ENCODE measurements around the gene RAD18. TPM values are rescaled to one million over a fixed set of nuclear protein-coding genes. Genes with fewer than 3 reads are reported as not detected.

Gene RAD18
- total RNA-seq, 4 donors from 2014 or later, result 4.7 to 15.6 (median 8.5) TPM

GRCh38 chr3:8845641-8846040 is 117.6 kb downstream of the RAD18 start:
- no peak for TF ChIP-seq POLR2AphosphoS5 (IDR thresholded peaks at IDR 0.05)
- TF ChIP-seq EP300 (IDR thresholded peaks at IDR 0.05), result no peak
- TF ChIP-seq, protein P1, sequence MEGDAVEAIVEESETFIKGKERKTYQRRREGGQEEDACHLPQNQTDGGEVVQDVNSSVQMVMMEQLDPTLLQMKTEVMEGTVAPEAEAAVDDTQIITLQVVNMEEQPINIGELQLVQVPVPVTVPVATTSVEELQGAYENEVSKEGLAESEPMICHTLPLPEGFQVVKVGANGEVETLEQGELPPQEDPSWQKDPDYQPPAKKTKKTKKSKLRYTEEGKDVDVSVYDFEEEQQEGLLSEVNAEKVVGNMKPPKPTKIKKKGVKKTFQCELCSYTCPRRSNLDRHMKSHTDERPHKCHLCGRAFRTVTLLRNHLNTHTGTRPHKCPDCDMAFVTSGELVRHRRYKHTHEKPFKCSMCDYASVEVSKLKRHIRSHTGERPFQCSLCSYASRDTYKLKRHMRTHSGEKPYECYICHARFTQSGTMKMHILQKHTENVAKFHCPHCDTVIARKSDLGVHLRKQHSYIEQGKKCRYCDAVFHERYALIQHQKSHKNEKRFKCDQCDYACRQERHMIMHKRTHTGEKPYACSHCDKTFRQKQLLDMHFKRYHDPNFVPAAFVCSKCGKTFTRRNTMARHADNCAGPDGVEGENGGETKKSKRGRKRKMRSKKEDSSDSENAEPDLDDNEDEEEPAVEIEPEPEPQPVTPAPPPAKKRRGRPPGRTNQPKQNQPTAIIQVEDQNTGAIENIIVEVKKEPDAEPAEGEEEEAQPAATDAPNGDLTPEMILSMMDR (IDR thresholded peaks at IDR 0.05), result no peak
- no peak for TF ChIP-seq POLR2A (IDR thresholded peaks at IDR 0.05)
- DNase-seq (ENCODE audit: low spot score in 2 of 2), result no peak
- Histone ChIP-seq H3K27ac (no peak overlapping the region), H3K9me3 (no peaks in the 10 kb centered on the region), H3K27me3 (no peaks in the 10 kb centered on the region), H3K4me1 (no peaks in the 10 kb centered on the region), H3K36me3 (no peaks in the 10 kb centered on the region), H3K4me3 (no peak overlapping the region)
- WGBS, result 95% methylated on average over 1 of the region's 1 CpG

- no peaks in the 10 kb centered on the region for H3K9me3 ChIP-seq
- TF ChIP-seq, protein P1 (IDR thresholded peaks at IDR 0.05), result no peak
- TF ChIP-seq POLR2A (IDR thresholded peaks at IDR 0.05) (no peak), POLR2AphosphoS5 (IDR thresholded peaks at IDR 0.05) (no peak)
- H3K36me3 ChIP-seq, result no peaks in the 10 kb centered on the region
- H3K27ac ChIP-seq, result no peak overlapping the region
- H3K27me3 ChIP-seq, result no peaks in the 10 kb centered on the region
- DNase-seq (ENCODE audit: low spot score in 2 of 2), result no peak
- no peak overlapping the region for H3K4me3 ChIP-seq
- WGBS, result 89% methylated on average over 7 of the region's 7 CpGs
- no peaks in the 10 kb centered on the region for H3K4me1 ChIP-seq
Measured at GRCh38 chr3:8843347-8843746, 119.9 kb downstream of the RAD18 start.

DNA sequence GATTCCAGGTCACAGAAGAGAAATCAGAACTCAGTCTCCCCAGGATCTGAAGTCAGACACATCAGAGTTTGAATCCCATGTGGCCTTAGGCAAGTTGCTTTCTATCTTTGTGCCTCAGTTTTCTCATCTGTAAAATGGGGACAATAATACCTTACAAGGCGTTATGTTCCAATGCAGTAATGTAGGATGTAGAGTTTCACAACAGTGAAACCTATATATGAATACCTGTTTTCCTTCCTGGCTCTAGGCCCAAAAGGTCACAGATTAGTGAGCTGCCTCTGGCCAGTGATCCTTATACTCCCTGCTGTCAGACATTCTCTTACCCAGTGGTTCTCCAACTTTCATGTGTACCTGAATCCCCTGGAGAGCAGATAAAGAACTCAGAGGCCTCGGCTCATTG is 121.0 kb downstream of the RAD18 start:
- no peak for TF ChIP-seq POLR2A (IDR thresholded peaks at IDR 0.05)
- TF ChIP-seq POLR2AphosphoS5 (IDR thresholded peaks at IDR 0.05), result no peak
- TF ChIP-seq, protein P1 (IDR thresholded peaks at IDR 0.05), result no peak
- TF ChIP-seq EP300 (IDR thresholded peaks at IDR 0.05), result no peak

DNA sequence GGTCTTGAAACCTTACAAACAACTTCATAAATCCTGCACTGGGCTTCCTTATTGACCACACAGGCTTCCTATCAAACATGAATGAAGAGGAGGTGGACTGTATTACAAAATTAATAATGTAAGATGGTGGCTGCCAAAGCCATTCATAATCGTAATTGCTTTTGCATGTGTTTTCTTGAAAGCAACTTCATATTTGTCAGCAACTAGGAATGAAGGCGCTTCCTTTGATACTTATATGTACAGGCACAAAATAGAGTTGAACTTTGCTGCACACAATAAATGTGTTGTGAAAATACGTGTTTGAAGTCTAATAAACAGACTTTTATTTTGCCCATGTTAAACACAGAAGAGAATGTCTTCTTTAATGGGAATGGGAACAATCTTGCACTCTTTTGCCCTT is 121.8 kb downstream of the RAD18 start:
- Histone ChIP-seq H3K27me3 (no peaks in the 10 kb centered on the region), H3K36me3 (no peaks in the 10 kb centered on the region), H3K9me3 (no peaks in the 10 kb centered on the region), H3K27ac (no peak overlapping the region), H3K4me3 (no peak overlapping the region), H3K4me1 (no peaks in the 10 kb centered on the region)
- DNase-seq (ENCODE audit: low spot score in 2 of 2), result no peak
- no peak for TF ChIP-seq POLR2A (IDR thresholded peaks at IDR 0.05)
- no peak for TF ChIP-seq EP300 (IDR thresholded peaks at IDR 0.05)
- TF ChIP-seq, protein P1 (IDR thresholded peaks at IDR 0.05), result no peak
- 58% methylated on average over 3 of the region's 3 CpGs for WGBS

More for the DNA sequence above, 121.0 kb downstream of the RAD18 start:
- Histone ChIP-seq H3K4me3 (no peak overlapping the region), H3K9me3 (no peaks in the 10 kb centered on the region), H3K27me3 (no peaks in the 10 kb centered on the region), H3K4me1 (no peaks in the 10 kb centered on the region), H3K27ac (no peak overlapping the region), H3K36me3 (no peaks in the 10 kb centered on the region)
- 70% methylated on average over 2 of the region's 2 CpGs for WGBS
- no peak for DNase-seq (ENCODE audit: low spot score in 2 of 2)

DNA sequence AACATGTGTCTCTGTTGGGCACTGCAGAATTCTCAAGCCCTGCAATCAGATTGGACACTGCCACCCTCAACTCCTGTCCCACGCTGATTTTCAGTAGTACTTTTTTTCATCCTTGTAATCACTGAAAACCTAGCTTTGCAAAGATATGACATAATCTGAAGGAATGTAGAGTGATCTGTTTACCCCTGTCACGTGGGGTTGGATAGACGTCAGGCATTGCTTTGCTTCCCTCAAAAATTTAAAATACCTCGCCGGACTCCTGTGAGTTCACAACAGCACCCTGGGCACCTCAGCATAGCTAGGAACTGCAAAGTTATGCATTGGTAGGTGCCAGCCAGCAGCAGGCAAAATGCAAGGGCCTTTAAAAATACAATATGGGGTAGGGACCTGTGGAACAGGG is 122.7 kb downstream of the RAD18 start:
- Histone ChIP-seq H3K27me3 (no peaks in the 10 kb centered on the region), H3K9me3 (no peaks in the 10 kb centered on the region), H3K27ac (no peak overlapping the region), H3K4me3 (no peak overlapping the region), H3K4me1 (no peaks in the 10 kb centered on the region), H3K36me3 (no peaks in the 10 kb centered on the region)
- no peak for DNase-seq (ENCODE audit: low spot score in 2 of 2)
- TF ChIP-seq POLR2A (IDR thresholded peaks at IDR 0.05) (no peak), POLR2AphosphoS5 (IDR thresholded peaks at IDR 0.05) (no peak), EP300 (IDR thresholded peaks at IDR 0.05) (no peak)
- TF ChIP-seq, protein P1 (IDR thresholded peaks at IDR 0.05), result no peak
- 58% methylated on average over 5 of the region's 5 CpGs for WGBS
